Upper lobe of left lung (tissue), 4 donors: ENCODE data around the gene MAP4K4.

Experiments used
- CTCF ChIP-seq, 6 experiments: fragments of 450-650 bp in 4 of 6; fragments of 200-600 bp in 2 of 6; sonication (generic) in 2 of 6; IDR thresholded peaks; one replicate each; pipeline ENCODE4 v1.5.1; 2016 to 2019; ENCODE audit warnings: antibody characterized with exemption in 6 of 6
- POLR2A ChIP-seq, 4 donors: fragments of 450-650 bp; IDR thresholded peaks; one replicate each; pipeline ENCODE4 v1.5.1; 2016 to 2017; ENCODE audit warnings: antibody characterized with exemption in 4 of 4, mild to moderate bottlenecking in 2 of 4
- POLR2AphosphoS5 ChIP-seq, 2 donors: sonication (generic); formaldehyde crosslinking; IDR thresholded peaks; one replicate each; pipeline ENCODE4 v1.5.1; 2017; ENCODE audit warnings: antibody characterized with exemption in 2 of 2

GRCh38 chr2:101806701-101807100 lies 109.2 kb downstream of the MAP4K4 start:
- no peak for TF ChIP-seq POLR2AphosphoS5 (IDR thresholded peaks at IDR 0.05)
- no peak for TF ChIP-seq CTCF (IDR thresholded peaks at IDR 0.05)
- TF ChIP-seq POLR2A (IDR thresholded peaks at IDR 0.05), result no peak
